Trophoblast cell (in vitro differentiated cells and primary cell): ENCODE measurements around the gene NOC2L.

Experiments used
- DNase-seq, 2 donors: peaks; one replicate each; pipeline ENCODE4 v3.0.0-alpha.2; 2016
- H2AFZ ChIP-seq: 2 replicates; pipeline ENCODE4 v1.6.1; 2013; ENCODE audit warnings: low read length, moderate library complexity, mild to moderate bottlenecking; ENCODE audit not compliant: insufficient read depth, poor library complexity
- H2AK5ac ChIP-seq: 2 replicates; pipeline ENCODE4 v1.6.1; 2013; ENCODE audit warnings: mild to moderate bottlenecking, low read length
- H2BK120ac ChIP-seq: 2 replicates; pipeline ENCODE4 v1.6.1; 2013; ENCODE audit warnings: low read length, mild to moderate bottlenecking, moderate library complexity; ENCODE audit not compliant: insufficient read depth, poor library complexity
- H2BK12ac ChIP-seq: 2 replicates; pipeline ENCODE4 v1.6.1; 2013; ENCODE audit warnings: mild to moderate bottlenecking, low read length, moderate library complexity
- H2BK5ac ChIP-seq: 2 replicates; pipeline ENCODE4 v1.6.1; 2013; ENCODE audit warnings: low read length, low read depth, moderate library complexity, mild to moderate bottlenecking; ENCODE audit not compliant: poor library complexity
- H3K14ac ChIP-seq: 2 replicates; pipeline ENCODE4 v1.6.1; 2013; ENCODE audit warnings: mild to moderate bottlenecking, low read length
- H3K18ac ChIP-seq: 2 replicates; pipeline ENCODE4 v1.6.1; 2013; ENCODE audit warnings: mild to moderate bottlenecking, low read length
- H3K23ac ChIP-seq: 2 replicates; pipeline ENCODE4 v1.6.1; 2013; ENCODE audit warnings: low read length
- H3K27ac ChIP-seq: 2 replicates; pipeline ENCODE4 v1.5.1; 2013; ENCODE audit warnings: low read depth, mild to moderate bottlenecking, inconsistent platforms, low read length, moderate library complexity
- H3K27me3 ChIP-seq: 2 replicates; pipeline ENCODE4 v1.6.1; 2013; ENCODE audit warnings: inconsistent platforms, mild to moderate bottlenecking, low read length, moderate library complexity; ENCODE audit not compliant: insufficient read depth
- H3K36me3 ChIP-seq, 2 experiments: 1 replicate in 1 of 2; 2 replicates in 1 of 2; pipeline ENCODE4 v1.6.1; 2013; ENCODE audit warnings: low read length in 2 of 2, mild to moderate bottlenecking in 2 of 2, moderate library complexity in 1 of 2; ENCODE audit not compliant: insufficient read depth in 2 of 2, control insufficient read depth in 1 of 2
- H3K4ac ChIP-seq: 2 replicates; pipeline ENCODE4 v1.6.1; 2013; ENCODE audit warnings: low read depth, mild to moderate bottlenecking, low read length, moderate library complexity
- H3K4me1 ChIP-seq, 2 experiments: 1 replicate in 1 of 2; 2 replicates in 1 of 2; pipeline ENCODE4 v1.6.1; 2013; ENCODE audit warnings: low read length in 2 of 2, mild to moderate bottlenecking in 2 of 2, moderate library complexity in 1 of 2; ENCODE audit not compliant: insufficient read depth in 2 of 2, control insufficient read depth in 1 of 2
- H3K4me2 ChIP-seq: 2 replicates; pipeline ENCODE4 v1.6.1; 2013; ENCODE audit warnings: inconsistent platforms, mild to moderate bottlenecking, low read length, moderate library complexity
- H3K4me3 ChIP-seq: 2 replicates; pipeline ENCODE4 v1.5.1; 2013; ENCODE audit warnings: mild to moderate bottlenecking, low read depth, low read length, inconsistent platforms
- H3K79me1 ChIP-seq: one replicate; pipeline ENCODE4 v1.6.1; 2013; ENCODE audit warnings: low read length
- H3K79me2 ChIP-seq: 2 replicates; pipeline ENCODE4 v1.6.1; 2013; ENCODE audit warnings: low read length, mild to moderate bottlenecking; ENCODE audit not compliant: control insufficient read depth, insufficient read depth, poor library complexity
- H3K9ac ChIP-seq: 2 replicates; pipeline ENCODE4 v1.6.1; 2013; ENCODE audit warnings: mild to moderate bottlenecking, low read length
- H3K9me3 ChIP-seq: 2 replicates; pipeline ENCODE4 v1.6.1; 2013; ENCODE audit warnings: low read depth, mild to moderate bottlenecking, control low read depth, inconsistent platforms, low read length; ENCODE audit not compliant: insufficient read depth
- H4K12ac ChIP-seq: 2 replicates; pipeline ENCODE4 v1.6.1; 2013; ENCODE audit warnings: low read depth, mild to moderate bottlenecking, low read length, moderate library complexity
- H4K8ac ChIP-seq: 2 replicates; pipeline ENCODE4 v1.6.1; 2013; ENCODE audit warnings: low read depth, mild to moderate bottlenecking, low read length, moderate library complexity
- H4K91ac ChIP-seq: one replicate; pipeline ENCODE4 v1.6.1; 2013; ENCODE audit warnings: low read depth, mild to moderate bottlenecking, low read length, moderate library complexity
- WGBS: extraction: QIAGEN DNeasy Blood & Tissue Kit; methylation state at CpG from one replicate; pipeline ENCODE4 v1.1.7; 2013; ENCODE audit warnings: missing lambda C conversion rate; ENCODE audit not compliant: insufficient read length, insufficient coverage; ENCODE audit errors: extremely low coverage; 5-methylcytosine and 5-hydroxymethylcytosine counted together

NOC2L gene

GRCh38 chr1:974687-975328 is 15.8 kb upstream of the NOC2L start:
- H3K36me3 ChIP-seq, result no peaks in the 10 kb centered on the region
- H3K9ac ChIP-seq, result no peak overlapping the region
- no peak overlapping the region for H2BK12ac ChIP-seq
- H2AK5ac ChIP-seq, result no peak overlapping the region
- H3K79me1 ChIP-seq, result no peaks in the 10 kb centered on the region
- H3K27me3 ChIP-seq, result peaks cover 3% of the 10 kb centered on the region
- no peak overlapping the region for H4K8ac ChIP-seq
- no peak overlapping the region for H3K27ac ChIP-seq
- H3K9me3 ChIP-seq, result no peaks in the 10 kb centered on the region
- no peak overlapping the region for H4K91ac ChIP-seq
- no peak overlapping the region for H3K14ac ChIP-seq
- no peak overlapping the region for H3K4me3 ChIP-seq
- H4K12ac ChIP-seq, result no peak overlapping the region
- H2AFZ ChIP-seq, result no peak overlapping the region
- no peak overlapping the region for H3K18ac ChIP-seq
- no CpG with 5 or more reads among the region's 17 CpGs for WGBS
- DNase-seq, result no peak
- no peak overlapping the region for H3K23ac ChIP-seq
- no peak overlapping the region for H3K4ac ChIP-seq
- H3K4me2 ChIP-seq, result no peak overlapping the region
- no peaks in the 10 kb centered on the region for H3K79me2 ChIP-seq
- no peak overlapping the region for H2BK5ac ChIP-seq
- H3K4me1 ChIP-seq, result peaks cover 7 to 17% of the 10 kb centered on the region in 2 experiments
- no peak overlapping the region for H2BK120ac ChIP-seq

DNA sequence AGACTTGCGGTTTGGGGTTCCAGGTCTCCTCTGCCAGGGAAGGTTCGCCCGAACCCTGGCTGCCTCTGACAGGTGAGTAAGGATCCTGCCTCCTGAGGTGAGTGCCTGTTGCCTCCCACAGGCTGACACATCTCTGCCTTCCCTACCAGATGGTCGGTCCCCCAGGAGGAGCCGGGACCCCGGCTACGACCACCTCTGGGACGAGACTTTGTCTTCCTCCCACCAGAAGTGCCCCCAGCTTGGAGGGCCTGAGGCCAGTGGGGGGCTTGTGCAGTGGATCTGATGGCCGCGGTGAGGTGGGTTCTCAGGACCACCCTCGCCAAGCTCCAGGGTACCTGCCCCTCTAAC is 15.2 kb upstream of the NOC2L start:
- Histone ChIP-seq H3K23ac (no peak overlapping the region), H2BK5ac (no peak overlapping the region), H4K8ac (no peak overlapping the region), H2AK5ac (no peak overlapping the region), H3K4ac (no peak overlapping the region), H3K14ac (no peak overlapping the region), H3K79me1 (no peaks in the 10 kb centered on the region), H3K36me3 (no peaks in the 10 kb centered on the region), H3K4me1 (peaks cover 7 to 17% of the 10 kb centered on the region in 2 experiments), H2BK12ac (no peak overlapping the region), H3K4me2 (no peak overlapping the region), H2BK120ac (no peak overlapping the region), H3K27me3 (peaks cover 3% of the 10 kb centered on the region), H2AFZ (no peak overlapping the region), H3K9me3 (peaks cover 1% of the 10 kb centered on the region), H3K27ac (no peak overlapping the region), H3K4me3 (no peak overlapping the region), H3K18ac (no peak overlapping the region), H3K79me2 (no peaks in the 10 kb centered on the region), H4K12ac (no peak overlapping the region), H4K91ac (no peak overlapping the region), H3K9ac (no peak overlapping the region)
- no CpG with 5 or more reads among the region's 11 CpGs for WGBS
- no peak for DNase-seq

- no peak overlapping the region for H3K18ac ChIP-seq
- no peak overlapping the region for H2BK12ac ChIP-seq
- H2BK5ac ChIP-seq, result no peak overlapping the region
- H3K4ac ChIP-seq, result no peak overlapping the region
- no peak overlapping the region for H4K12ac ChIP-seq
- H3K9ac ChIP-seq, result no peak overlapping the region
- H3K79me1 ChIP-seq, result no peaks in the 10 kb centered on the region
- H3K27me3 ChIP-seq, result peaks cover 3% of the 10 kb centered on the region
- H3K23ac ChIP-seq, result no peak overlapping the region
- no peak overlapping the region for H3K4me3 ChIP-seq
- H3K9me3 ChIP-seq, result peaks cover 1% of the 10 kb centered on the region
- no peak overlapping the region for H3K4me2 ChIP-seq
- H3K27ac ChIP-seq, result no peak overlapping the region
- H2AK5ac ChIP-seq, result no peak overlapping the region
- H3K14ac ChIP-seq, result no peak overlapping the region
- H4K8ac ChIP-seq, result no peak overlapping the region
- H3K79me2 ChIP-seq, result no peaks in the 10 kb centered on the region
- DNase-seq, result no peak
- no CpG with 5 or more reads among the region's 28 CpGs for WGBS
- H3K36me3 ChIP-seq, result no peaks in the 10 kb centered on the region
- H4K91ac ChIP-seq, result no peak overlapping the region
- H3K4me1 ChIP-seq, result peaks cover 7 to 17% of the 10 kb centered on the region in 2 experiments
- H2BK120ac ChIP-seq, result no peak overlapping the region
- no peak overlapping the region for H2AFZ ChIP-seq
Observed at GRCh38 chr1:973459-974292, 14.6 kb upstream of the NOC2L start.

- DNase-seq, result no peak
- no peaks in the 10 kb centered on the region for H3K36me3 ChIP-seq
- no peak overlapping the region for H3K4ac ChIP-seq
- H3K27me3 ChIP-seq, result peaks cover 3% of the 10 kb centered on the region
- H3K9ac ChIP-seq, result no peak overlapping the region
- H4K8ac ChIP-seq, result no peak overlapping the region
- no peak overlapping the region for H3K18ac ChIP-seq
- no peaks in the 10 kb centered on the region for H3K79me2 ChIP-seq
- H3K79me1 ChIP-seq, result no peaks in the 10 kb centered on the region
- H2BK120ac ChIP-seq, result no peak overlapping the region
- WGBS, result no CpG with 5 or more reads among the region's 28 CpGs
- no peak overlapping the region for H4K91ac ChIP-seq
- no peak overlapping the region for H2AK5ac ChIP-seq
- no peak overlapping the region for H3K23ac ChIP-seq
- H3K4me1 ChIP-seq, result peaks cover 7 to 17% of the 10 kb centered on the region in 2 experiments
- no peak overlapping the region for H2BK12ac ChIP-seq
- no peak overlapping the region for H2BK5ac ChIP-seq
- H4K12ac ChIP-seq, result no peak overlapping the region
- H3K27ac ChIP-seq, result no peak overlapping the region
- no peak overlapping the region for H3K14ac ChIP-seq
- H2AFZ ChIP-seq, result no peak overlapping the region
- peaks cover 1% of the 10 kb centered on the region for H3K9me3 ChIP-seq
- no peak overlapping the region for H3K4me3 ChIP-seq
- no peak overlapping the region for H3K4me2 ChIP-seq
Observed at GRCh38 chr1:972726-973458, 13.8 kb upstream of the NOC2L start.
